RWPE1 (cell line): ENCODE data around the gene LGALS7.

Experiments used
- CTCF ChIA-PET: fragments of 350-600 bp; sonication (Branson Sonifier 250); formaldehyde crosslinking; extraction: SDS; loops from one replicate; lab custom pipeline; 2021; lab: Yijun Ruan, JAX
- POLR2A ChIA-PET: fragments of 400-600 bp; formaldehyde crosslinking; extraction: SDS; loops from one replicate; lab custom pipeline; 2020; ENCODE audit warnings: antibody characterized with exemption; ENCODE audit not compliant: low non-redundant PET; lab: Yijun Ruan, JAX
- DNase-seq: peaks from one replicate; pipeline ENCODE4 v3.0.0; 2012; ENCODE audit warnings: low spot score
- H3K27ac ChIP-seq: fragments of 450-650 bp; 2 replicates; pipeline ENCODE4 v1.5.1; 2017
- CTCF ChIP-seq: fragments of 450-650 bp; conservative IDR thresholded peaks from 2 replicates; pipeline ENCODE4 v1.5.1; 2017; ENCODE audit warnings: low read depth, mild to moderate bottlenecking

LGALS7 gene

GRCh38 chr19:38721979-38722773, 51.1 kb downstream of the LGALS7 start:
- ChIA-PET POLR2A (no interaction called here), CTCF (interaction anchor here (0.7 kb wide), 1 partner anchor 36 kb away, joined by 3 read pairs; no protein-coding TSS in a partner anchor)
- H3K27ac ChIP-seq: peak overlapping the region; percentile 84
- no peak for DNase-seq
- TF ChIP-seq CTCF: no peak

GRCh38 chr19:38721496-38721895, 51.8 kb downstream of the LGALS7 start:
- TF ChIP-seq CTCF: no peak
- H3K27ac ChIP-seq: peak overlapping the region; percentile 84
- DNase-seq: no peak
- POLR2A ChIA-PET: no interaction called here
- CTCF ChIA-PET: no interaction called here
